IPS-NIHi7 (cell line): ENCODE data around the gene CPT1C.

ENCODE experiments used
- DNase-seq: peaks from one replicate; pipeline ENCODE4 v3.0.0; 2012; ENCODE audit warnings: mixed read lengths; ENCODE audit errors: extremely low spot score

Gene CPT1C

DNA sequence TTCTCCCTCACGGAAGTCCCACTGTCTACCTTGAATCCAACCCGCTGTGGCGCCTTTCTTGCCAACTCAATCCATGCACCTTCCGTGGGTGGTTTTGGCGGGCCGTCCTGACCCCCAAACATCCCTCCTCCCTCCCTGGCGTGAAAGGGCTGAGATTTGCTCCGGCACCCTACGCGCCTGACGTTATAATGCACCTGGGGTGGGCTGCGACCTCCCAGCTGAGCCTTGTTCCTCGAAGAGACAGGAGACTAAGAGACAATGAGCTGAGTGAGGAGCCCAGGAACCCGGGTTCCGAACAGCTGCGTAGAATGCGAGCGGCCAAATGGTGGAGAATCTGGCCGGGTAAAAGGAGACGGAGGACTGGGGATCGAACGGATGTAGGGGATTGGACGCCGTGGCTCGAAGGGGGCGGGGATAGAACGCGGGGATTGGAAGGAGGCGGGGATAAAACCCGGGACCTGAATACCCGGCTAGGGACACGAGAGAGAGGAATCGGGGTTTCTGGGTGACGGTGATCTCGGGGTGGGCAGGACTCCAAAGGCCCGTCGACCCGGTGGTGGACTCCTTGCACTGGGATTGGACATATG, at the start of gene CPT1C:
TSS of gene CPT1C (plus strand) at position 461 of the 587 bp plus-strand sequence. CDS start 1,137 bp downstream, outside the sequence.
- peak; percentile 92 for DNase-seq

DNA sequence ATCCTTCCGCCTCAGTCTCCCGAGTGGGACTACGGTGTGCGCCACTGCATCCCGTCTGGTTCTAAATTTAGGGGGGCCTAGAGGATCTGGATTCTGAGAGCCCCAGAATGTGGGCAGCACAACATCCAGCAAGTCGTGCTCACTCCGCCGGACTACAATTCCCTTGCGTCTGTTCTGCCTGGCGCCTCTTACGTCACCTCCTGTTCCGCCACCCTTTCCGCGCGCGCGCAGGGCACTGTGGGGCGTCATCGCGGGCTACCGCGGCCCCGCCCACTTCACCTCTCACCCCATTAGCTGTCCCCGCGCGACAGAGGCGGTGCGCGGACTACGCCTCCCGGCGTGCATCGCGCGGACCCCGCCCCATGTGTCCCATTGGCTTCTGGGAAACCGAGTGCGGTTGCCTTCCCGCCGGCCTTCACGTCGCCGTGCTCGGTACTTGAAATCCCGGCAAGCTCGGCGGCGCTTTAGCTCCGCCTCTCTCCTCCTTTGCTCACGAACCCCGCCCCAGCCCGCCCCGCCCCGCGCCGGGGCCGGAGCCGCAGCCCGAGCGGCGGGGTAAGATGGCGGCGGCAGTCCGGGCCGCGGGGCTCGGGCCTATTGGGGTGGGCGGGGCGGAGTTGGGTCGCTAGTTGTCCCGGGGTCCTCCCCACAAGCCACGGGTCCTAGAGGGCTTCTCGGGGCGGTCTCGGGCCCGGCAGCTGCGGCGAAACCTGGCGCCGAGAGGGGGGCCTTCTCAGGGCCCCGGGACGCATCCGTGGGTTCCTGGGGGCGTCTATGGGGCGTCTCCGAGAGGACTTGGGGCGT, 49.0 kb upstream of the CPT1C start, which contains the start of gene SCAF1:
TSS of gene SCAF1 (plus strand) at position 522 of the 804 bp plus-strand sequence. CDS start 2,818 bp downstream, outside the sequence.
- peak; percentile 95 for DNase-seq

DNA sequence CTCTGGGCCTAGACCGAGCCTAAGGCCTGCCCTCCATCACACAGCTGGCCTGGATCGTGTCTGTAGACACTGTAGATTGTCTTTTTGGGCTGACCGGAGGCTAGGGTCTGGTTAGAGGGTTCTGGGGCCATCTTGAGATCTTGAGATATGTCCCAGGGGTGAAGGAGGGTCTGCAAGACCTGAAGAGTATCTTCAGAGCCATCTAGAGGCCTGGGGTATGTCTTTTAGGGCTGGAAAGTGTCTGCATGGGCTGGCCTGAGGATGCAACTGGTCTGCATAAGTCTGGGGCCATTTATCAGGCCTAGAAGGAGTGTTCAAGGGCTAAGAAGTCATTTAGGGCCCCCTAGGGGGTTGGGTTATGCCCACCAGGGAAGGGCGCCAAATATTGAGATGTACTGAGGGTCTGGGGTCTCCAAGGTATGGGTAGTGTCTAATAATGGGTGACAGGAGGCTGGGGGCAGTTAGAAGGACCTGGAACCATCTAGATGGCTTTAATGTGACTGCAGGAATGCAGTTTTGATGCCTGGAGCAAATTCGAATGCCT, 48.4 kb upstream of the CPT1C start:
- no peak for DNase-seq

DNA sequence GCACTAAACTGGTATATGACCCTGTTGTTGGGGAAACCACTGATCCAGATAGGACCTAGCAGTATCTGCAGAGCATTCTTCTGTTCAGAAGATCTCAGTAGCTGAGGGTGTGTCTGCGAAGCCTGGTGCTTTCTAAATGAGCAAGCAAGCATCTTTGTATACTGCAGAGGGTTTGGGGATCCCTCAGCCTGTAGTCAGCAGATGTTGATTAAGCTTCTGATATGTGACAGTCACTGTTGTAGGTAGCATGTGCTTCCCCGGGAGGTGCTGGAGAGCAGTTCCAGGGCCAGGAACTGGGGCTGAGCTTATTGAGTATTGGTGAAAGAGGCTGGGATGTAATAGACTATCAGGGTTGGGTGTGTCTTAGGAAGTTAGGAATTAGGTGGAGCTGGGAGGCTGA, 47.5 kb upstream of the CPT1C start:
- DNase-seq, result no peak

DNA sequence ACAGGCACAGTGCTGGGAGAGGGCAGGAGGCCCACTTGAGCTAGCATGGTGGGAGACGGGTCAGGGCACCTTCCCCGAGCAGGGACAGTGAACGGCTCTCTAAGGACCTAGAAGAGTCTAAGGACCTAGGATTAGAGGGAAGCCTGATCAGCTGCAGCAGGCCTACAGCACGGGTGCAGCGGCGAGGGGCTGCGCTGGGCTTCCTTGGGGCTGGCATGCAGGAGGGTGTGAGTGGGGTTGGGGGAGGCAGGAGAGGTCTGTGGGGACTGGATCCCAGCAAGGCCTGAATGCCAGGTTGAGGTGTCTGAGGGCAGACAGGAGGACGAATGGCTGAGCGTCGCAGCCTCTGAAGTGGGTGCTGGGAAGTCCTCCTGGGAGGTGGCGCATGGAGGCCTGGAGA, 45.3 kb upstream of the CPT1C start:
- DNase-seq, result no peak

DNA sequence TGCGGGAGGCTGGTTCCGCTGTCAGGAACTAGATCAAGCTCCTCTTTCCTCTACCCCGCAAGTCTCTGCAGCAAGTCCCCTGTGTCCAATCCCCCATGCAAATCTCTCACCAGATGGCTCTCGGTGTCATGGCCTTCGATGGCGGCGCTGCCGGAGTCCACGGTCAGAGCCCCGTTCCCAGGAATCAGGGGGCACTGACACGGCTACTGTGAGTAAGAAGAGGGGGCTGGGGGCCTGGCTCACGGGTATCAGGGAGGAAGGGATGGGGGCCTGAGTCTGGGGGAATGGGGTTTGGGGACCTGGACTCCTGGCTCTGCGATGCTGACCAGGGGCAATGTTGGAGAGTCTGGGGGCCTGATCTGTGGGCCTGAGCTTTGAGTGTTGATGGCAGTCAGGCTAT, 44.9 kb upstream of the CPT1C start:
- no peak for DNase-seq

DNA sequence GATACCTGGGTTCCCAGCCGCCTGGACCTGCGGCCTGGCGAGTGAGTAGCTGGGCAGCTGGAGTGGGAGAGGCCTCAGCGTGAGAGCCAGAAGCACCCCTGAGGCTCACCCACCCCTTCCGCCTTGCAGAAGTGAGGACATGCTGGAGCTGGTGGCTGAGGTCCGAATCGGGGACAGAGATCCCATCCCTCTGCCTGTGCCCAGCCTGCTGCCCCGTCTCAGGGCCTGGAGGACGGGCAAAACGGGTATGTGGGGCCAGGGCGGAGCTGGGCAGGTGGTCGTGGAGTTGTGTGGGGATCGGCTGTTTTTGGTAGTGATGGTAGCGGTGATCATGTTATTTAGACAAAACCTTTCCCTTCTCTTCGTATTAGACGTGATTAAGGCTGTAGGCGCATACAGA, 44.3 kb upstream of the CPT1C start:
- DNase-seq, result no peak

DNA sequence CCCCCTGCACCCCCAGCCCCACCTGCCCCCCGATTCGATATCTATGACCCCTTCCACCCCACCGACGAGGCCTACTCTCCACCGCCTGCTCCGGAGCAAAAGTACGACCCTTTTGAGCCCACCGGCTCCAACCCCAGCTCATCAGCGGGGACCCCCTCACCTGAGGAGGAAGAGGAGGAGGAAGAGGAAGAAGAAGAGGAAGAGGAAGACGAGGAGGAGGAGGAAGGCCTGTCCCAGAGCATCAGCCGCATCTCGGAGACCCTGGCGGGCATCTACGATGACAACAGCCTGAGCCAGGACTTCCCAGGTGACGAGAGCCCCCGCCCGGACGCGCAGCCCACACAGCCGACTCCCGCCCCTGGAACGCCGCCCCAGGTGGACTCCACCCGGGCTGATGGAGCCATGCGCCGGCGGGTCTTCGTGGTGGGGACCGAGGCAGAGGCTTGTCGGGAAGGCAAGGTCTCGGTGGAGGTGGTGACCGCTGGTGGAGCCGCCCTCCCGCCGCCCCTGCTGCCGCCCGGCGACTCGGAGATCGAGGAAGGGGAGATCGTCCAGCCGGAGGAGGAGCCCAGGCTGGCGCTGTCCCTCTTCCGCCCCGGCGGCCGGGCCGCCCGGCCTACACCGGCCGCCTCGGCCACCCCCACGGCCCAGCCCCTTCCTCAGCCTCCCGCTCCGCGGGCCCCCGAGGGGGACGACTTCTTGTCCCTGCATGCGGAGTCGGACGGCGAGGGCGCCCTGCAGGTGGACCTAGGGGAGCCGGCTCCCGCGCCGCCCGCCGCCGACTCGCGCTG, 39.7 kb upstream of the CPT1C start:
- no peak for DNase-seq

DNA sequence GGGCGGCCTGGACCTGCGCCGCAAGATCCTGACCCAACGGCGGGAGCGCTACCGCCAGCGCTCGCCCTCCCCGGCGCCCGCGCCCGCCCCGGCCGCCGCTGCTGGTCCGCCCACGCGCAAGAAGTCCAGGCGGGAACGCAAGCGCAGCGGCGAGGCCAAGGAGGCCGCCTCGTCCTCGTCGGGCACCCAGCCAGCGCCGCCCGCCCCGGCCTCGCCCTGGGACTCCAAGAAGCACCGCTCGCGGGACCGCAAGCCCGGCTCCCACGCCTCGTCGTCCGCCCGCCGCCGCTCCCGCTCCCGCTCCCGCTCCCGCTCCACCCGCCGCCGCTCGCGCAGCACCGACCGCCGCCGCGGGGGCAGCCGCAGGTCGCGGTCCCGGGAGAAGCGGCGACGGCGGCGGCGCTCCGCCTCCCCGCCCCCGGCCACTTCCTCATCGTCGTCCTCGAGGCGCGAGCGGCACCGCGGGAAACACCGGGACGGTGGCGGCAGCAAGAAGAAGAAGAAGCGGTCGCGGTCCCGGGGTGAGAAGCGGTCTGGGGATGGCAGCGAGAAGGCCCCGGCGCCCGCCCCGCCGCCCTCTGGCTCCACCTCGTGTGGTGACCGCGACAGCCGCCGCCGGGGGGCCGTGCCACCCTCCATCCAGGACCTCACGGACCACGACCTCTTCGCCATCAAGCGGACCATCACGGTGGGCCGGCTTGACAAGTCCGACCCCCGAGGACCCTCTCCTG, 38.9 kb upstream of the CPT1C start:
- no peak for DNase-seq

DNA sequence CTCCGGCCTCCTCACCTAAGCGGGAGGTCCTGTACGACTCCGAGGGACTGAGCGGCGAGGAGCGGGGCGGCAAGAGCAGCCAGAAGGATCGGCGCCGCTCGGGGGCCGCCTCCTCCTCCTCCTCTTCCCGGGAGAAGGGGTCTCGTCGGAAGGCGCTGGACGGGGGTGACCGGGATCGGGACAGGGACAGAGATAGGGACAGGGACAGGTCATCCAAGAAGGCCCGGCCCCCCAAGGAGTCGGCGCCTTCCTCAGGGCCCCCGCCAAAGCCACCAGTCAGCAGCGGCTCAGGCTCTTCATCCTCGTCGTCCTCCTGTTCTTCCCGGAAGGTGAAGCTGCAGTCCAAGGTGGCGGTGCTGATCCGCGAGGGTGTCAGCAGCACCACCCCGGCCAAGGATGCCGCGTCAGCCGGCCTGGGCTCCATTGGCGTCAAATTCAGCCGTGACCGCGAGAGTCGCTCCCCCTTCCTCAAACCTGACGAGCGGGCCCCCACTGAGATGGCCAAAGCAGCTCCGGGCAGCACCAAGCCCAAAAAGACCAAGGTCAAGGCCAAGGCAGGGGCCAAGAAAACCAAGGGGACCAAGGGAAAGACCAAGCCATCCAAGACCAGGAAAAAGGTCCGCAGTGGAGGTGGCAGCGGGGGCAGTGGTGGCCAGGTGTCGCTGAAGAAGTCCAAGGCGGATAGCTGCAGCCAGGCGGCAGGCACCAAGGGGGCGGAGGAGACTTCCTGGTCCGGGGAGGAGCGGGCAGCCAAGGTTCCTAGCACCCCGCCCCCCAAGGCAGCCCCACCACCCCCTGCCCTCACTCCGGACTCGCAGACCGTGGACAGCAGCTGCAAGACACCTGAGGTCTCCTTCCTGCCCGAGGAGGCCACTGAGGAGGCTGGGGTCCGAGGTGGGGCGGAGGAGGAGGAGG, 38.1 kb upstream of the CPT1C start:
- no peak for DNase-seq

DNA sequence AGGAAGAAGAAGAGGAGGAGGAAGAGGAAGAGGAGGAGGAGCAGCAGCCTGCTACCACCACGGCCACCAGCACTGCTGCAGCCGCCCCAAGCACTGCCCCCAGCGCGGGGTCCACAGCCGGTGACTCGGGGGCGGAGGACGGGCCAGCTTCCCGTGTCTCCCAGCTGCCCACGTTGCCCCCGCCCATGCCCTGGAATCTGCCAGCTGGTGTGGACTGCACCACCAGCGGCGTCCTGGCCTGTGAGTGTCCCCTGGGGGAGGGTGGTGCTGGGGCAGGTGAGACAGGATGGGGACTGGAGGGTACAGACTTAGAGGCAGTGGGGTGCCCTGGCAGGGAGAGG, 37.5 kb upstream of the CPT1C start:
- DNase-seq, result no peak

DNA sequence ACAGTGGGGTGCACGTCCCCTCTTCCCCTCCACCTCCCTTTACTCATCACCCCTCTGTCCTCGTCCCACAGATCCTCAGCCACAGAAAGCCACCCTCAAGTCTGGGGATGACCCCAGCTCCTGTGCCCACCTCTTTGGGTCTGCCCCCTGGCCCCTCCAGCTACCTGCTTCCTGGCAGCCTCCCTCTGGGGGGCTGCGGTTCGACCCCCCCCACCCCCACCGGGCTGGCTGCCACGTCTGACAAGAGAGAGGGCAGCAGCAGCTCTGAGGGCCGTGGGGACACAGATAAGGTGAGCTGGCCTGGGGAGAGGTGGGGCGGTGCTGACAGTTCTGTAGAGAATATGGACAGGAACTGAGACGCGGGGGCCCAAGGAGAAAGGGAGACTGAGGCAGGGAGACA, 36.3 kb upstream of the CPT1C start:
- DNase-seq, result no peak

DNA sequence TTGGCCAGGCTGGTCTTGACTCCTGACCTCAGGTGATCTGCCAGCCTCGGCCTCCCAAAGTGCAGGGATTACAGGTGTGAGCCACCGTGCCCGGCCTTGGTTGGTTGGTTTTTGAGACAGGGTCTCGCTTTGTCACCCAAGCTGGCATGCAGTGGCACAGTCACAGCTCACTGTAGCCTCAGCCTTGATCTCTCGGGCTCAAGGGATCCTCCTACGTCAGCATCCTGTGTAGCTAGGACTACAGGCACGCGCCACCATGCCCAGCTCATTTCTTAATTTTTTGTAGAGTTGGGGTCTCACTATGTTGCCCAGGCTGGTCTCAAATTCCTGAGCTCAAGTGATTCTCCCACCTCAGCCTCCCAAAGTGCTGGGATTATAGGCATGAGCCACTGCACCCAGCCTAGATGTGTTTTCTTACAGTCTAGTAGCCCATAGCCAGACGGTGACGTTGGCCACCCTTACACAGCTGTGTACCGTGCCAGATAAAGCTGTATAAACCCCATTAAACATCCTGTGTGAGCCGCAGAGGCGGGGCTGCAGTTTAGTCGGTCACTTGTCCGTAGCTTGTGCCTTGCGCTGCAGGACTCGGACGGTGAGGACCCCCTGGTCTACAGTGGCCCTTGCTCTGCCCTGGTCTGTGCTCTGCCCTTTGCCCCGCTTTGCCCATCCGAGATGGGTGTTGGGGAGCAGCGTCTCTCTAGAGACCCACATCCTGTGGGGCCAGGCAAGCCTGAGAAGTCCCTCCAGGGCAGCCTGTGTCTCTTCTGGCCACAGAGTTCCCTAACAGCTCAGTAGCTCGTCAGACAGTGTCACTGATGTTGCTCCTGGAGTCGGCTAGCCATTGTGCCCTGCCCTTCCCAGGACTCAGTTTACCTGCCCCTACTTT, 35.1 kb upstream of the CPT1C start:
- DNase-seq, result no peak

DNA sequence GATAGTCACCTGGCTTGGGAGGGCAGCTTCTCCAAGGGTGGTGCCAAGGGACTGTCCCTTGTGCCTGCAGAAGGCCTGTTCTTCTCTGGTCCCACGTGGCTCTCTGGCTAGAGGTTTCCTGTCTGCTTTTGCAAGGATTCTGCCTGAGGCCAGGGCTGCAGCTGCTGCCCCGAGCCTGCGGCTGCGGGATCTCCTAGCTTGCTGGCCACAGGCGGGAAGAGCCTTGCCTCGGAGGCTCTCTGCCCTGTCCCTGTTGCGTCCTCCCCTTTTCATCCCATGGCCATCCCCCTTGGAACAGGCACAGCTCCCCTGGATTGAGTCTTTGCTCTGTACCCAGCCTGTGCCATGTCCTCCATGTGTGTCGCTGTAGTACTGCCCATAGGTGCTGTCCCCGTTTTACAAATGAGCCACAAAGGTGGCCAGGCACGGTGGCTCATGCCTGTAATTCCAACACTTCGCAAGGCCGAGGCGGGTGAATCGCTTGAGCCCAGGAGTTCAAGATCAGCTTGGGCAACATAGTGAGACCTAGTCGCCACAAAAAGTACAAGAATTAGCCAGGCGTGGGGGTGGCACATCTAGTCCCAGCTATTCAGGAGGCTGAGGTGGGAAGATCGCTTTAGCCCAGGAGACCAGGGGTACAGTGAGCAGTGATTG, 34.3 kb upstream of the CPT1C start:
- no peak for DNase-seq

DNA sequence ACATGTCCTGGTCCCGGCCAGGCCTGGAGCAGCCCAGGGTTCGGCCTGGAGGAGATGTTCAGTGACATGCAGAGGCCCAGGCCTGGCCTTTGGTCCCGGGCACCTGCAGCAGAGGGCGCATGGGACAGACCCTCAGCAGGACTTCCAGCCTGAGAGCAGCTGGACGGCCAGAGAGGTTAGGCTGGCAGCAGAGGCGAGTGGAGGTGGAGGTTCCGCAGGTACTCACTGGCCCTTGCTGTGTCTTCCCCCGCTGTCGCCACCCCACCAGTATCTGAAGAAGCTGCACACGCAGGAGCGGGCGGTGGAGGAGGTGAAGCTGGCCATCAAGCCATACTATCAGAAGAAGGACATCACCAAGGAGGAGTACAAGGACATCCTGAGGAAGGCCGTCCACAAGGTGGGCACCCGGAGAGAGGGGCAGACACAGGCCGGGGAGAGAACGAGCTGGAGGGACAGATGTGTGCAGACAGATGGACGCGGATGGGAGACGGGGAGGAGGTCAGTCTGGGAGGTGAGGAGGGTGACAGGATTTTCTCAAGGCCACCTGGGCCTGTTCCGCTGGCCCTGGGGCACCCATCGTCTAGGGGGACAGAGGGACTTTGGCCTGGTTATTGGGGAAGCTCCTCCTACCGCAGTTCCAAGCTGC, 33.3 kb upstream of the CPT1C start:
- DNase-seq, result no peak

DNA sequence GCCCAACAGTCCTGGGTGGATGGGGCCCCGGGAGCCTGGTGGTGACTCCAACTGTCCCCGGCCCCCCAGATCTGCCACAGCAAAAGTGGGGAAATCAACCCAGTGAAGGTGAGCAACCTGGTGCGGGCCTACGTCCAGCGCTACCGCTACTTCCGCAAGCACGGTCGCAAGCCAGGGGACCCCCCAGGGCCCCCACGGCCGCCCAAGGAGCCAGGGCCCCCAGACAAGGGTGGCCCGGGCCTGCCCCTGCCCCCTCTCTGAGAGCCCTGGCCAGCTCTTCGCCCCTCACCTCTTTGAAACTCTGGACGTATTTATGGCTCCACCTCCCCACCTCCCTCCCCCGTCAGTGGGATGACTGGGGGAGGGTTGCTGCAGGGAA, 32.8 kb upstream of the CPT1C start:
- DNase-seq, result no peak

DNA sequence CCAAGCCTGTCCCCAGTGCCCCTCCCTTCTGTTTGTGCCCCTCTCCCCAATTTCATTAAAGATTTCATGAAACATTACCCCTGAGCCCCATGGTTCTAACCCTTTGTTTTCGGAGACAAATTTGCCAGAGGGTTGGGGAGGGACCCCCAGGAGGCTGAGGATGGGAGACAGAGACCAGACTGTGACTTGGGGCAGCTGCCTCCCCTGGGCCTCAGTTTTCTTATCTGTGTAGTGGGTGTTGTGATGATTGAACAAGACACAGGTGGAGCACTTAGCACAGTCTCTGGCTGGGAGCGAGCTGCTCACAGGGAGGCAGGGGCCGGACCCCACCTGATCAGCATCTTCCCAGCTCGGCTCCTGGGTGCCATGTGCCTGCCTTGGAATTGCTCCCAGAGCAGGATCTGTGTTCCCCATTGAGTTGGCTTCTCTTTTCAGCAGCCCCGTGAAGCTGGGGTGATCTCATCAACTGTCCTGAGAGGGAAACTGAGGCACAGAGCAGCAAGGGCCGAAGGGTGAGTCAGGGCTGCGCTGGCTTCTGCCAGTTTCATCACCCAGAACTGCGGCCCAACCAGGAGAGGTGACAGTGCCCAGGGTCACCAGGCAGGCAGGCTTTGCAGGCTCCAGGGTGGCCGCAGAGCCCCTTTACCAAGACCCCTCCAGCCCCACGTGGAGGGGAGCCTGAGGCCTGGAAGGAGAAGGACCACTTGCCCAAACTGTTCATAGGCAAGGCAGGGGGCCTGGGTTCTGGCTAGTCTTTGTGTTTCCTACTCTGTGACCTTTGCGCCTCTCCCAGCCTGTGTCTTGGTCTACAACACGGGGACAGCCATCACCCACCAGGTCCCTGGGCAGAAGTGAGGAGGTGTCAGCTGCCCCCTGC, 32.1 kb upstream of the CPT1C start:
- DNase-seq, result no peak
